HG03520 (cell line): ENCODE results near the gene PSMA8.
"Not testable (repeated sequence)": the region's sequence is repeated elsewhere in the genome, so short reads cannot be mapped to it uniquely, and the experiment has no call there.

Source experiments
- ATAC-seq: cut with Tn5 transposase; IDR thresholded peaks from one replicate; pipeline ENCODE4 v1.9.1; 2021; ENCODE audit warnings: mild to moderate bottlenecking, moderate library complexity; ENCODE audit not compliant: unreplicated experiment

The PSMA8 gene

GRCh38 chr18:26167592-26167991 is 33.9 kb downstream of the PSMA8 start:
- peak; percentile 82 for ATAC-seq

- ATAC-seq, result no peak
Observed at GRCh38 chr18:26175481-26175880, 41.8 kb downstream of the PSMA8 start.

- no peak for ATAC-seq
Observed at GRCh38 chr18:26176134-26176533, 42.5 kb downstream of the PSMA8 start.

GRCh38 chr18:26181343-26181826 is 47.7 kb downstream of the PSMA8 start:
- ATAC-seq, result no peak

GRCh38 chr18:26183395-26184112 is 49.9 kb downstream of the PSMA8 start:
- ATAC-seq, result no peak

GRCh38 chr18:26185267-26185666 is 51.6 kb downstream of the PSMA8 start:
- ATAC-seq, result no peak

GRCh38 chr18:26190506-26190905 is 56.8 kb downstream of the PSMA8 start:
- peak; percentile 84 for ATAC-seq

GRCh38 chr18:26192233-26192632 is 58.6 kb downstream of the PSMA8 start:
- no peak for ATAC-seq

GRCh38 chr18:26196605-26197004 is 62.9 kb downstream of the PSMA8 start:
- no peak for ATAC-seq

GRCh38 chr18:26202001-26202400 is 68.3 kb downstream of the PSMA8 start:
- not testable (repeated sequence) for ATAC-seq

- ATAC-seq, result no peak
Observed at GRCh38 chr18:26205318-26205717, 71.6 kb downstream of the PSMA8 start.

GRCh38 chr18:26206488-26206887 is 72.8 kb downstream of the PSMA8 start:
- ATAC-seq, result no peak

- ATAC-seq, result no peak
Observed at GRCh38 chr18:26207937-26208336, 74.3 kb downstream of the PSMA8 start.

GRCh38 chr18:26208977-26209376 is 75.3 kb downstream of the PSMA8 start:
- ATAC-seq, result no peak

- ATAC-seq, result no peak
Observed at GRCh38 chr18:26210147-26210546, 76.5 kb downstream of the PSMA8 start.

- ATAC-seq, result peak; percentile 90
Observed at GRCh38 chr18:26215247-26215970, 81.7 kb downstream of the PSMA8 start.

- ATAC-seq, result no peak
Observed at GRCh38 chr18:26225022-26225693, 91.5 kb downstream of the PSMA8 start.

GRCh38 chr18:26225915-26226228 is 92.2 kb downstream of the PSMA8 start:
- no peak for ATAC-seq

- ATAC-seq, result peak; percentile 77
Observed at GRCh38 chr18:26226229-26227050, 92.8 kb downstream of the PSMA8 start, which contains the start of gene TAF4B. TAF4B (plus strand) TSS chr18:26226445; CDS start chr18:26226934, 489 bp downstream.

GRCh38 chr18:26227051-26227670 is 93.5 kb downstream of the PSMA8 start:
- ATAC-seq, result peak; percentile 3
